IPS-NIHi7 (cell line): ENCODE data around the gene SCML1.

ENCODE experiments used
- DNase-seq: peaks from one replicate; pipeline ENCODE4 v3.0.0; 2012; ENCODE audit warnings: mixed read lengths; ENCODE audit errors: extremely low spot score

SCML1 gene

GRCh38 chrX:17736856-17737709 is at the start of gene SCML1:
Gene SCML1 (plus strand): TSS chrX:17737493. CDS start chrX:17744187, 6,694 bp downstream.
- peak; percentile 88 for DNase-seq

GRCh38 chrX:17687648-17688047 is 49.6 kb upstream of the SCML1 start:
- no peak for DNase-seq

GRCh38 chrX:17689971-17690409 is 47.3 kb upstream of the SCML1 start:
- peak; percentile 62 for DNase-seq

- DNase-seq = peak; percentile 64
These were observed 44.5 kb upstream of the SCML1 start for GRCh38 chrX:17692709-17693346.

- DNase-seq = no peak
These were observed 40.1 kb upstream of the SCML1 start for GRCh38 chrX:17697191-17697590.

GRCh38 chrX:17700976-17701375 is 36.3 kb upstream of the SCML1 start:
- DNase-seq = no peak

GRCh38 chrX:17703201-17703600 is 34.1 kb upstream of the SCML1 start:
- DNase-seq = no peak

- no peak for DNase-seq
These were observed 32.1 kb upstream of the SCML1 start for GRCh38 chrX:17705211-17705610.

- DNase-seq = no peak
These were observed 30.6 kb upstream of the SCML1 start for GRCh38 chrX:17706676-17707075.

- DNase-seq = no peak
These were observed 29.6 kb upstream of the SCML1 start for GRCh38 chrX:17707731-17708130.

GRCh38 chrX:17710871-17711301 is 26.4 kb upstream of the SCML1 start:
- no peak for DNase-seq

GRCh38 chrX:17713288-17713687 is 24.0 kb upstream of the SCML1 start:
- no peak for DNase-seq

- no peak for DNase-seq
These were observed 18.6 kb upstream of the SCML1 start for GRCh38 chrX:17718649-17719165.

- DNase-seq = peak; percentile 59
These were observed 17.6 kb upstream of the SCML1 start for GRCh38 chrX:17719711-17720110.

GRCh38 chrX:17721715-17722114 is 15.6 kb upstream of the SCML1 start:
- no peak for DNase-seq

- no peak for DNase-seq
These were observed 12.1 kb upstream of the SCML1 start for GRCh38 chrX:17725181-17725580.

GRCh38 chrX:17732138-17732783 is 5.0 kb upstream of the SCML1 start:
- no peak for DNase-seq

GRCh38 chrX:17735406-17735805 is 1.9 kb upstream of the SCML1 start:
- DNase-seq = no peak

GRCh38 chrX:17736478-17736855 is 826 bp upstream of the SCML1 start:
- DNase-seq = no peak

GRCh38 chrX:17737710-17737985 is 355 bp downstream of the SCML1 start:
- DNase-seq = no peak

GRCh38 chrX:17737986-17738713 is 857 bp downstream of the SCML1 start:
- DNase-seq = no peak
